SJCRH30 (cell line): ENCODE measurements around the gene PDCD7. TPM values are rescaled to one million over a fixed set of nuclear protein-coding genes. Genes with fewer than 3 reads are reported as not detected.
A peak's percentile ranks its signal among the peaks of the same experiment; 100 is the strongest.
"Not testable (repeated sequence)": the region's sequence is repeated elsewhere in the genome, so short reads cannot be mapped to it uniquely, and the experiment has no call there.

Source experiments
- DNase-seq, 2 experiments: peaks; one replicate each; pipeline ENCODE4 v3.0.0-alpha.2; 2015 to 2020
- H3K27ac ChIP-seq: fragments of 250-450 bp; sonication (Bioruptor Pico); 2 replicates; pipeline ENCODE4 v1.5.1; 2020; ENCODE audit warnings: mild to moderate bottlenecking, moderate library complexity
- H3K27me3 ChIP-seq: fragments of 250-450 bp; sonication (Bioruptor Pico); 2 replicates; pipeline ENCODE4 v1.5.1; 2020; ENCODE audit warnings: mild to moderate bottlenecking, moderate library complexity
- H3K36me3 ChIP-seq: fragments of 250-450 bp; sonication (Bioruptor Pico); 2 replicates; pipeline ENCODE4 v1.5.1; 2020; ENCODE audit warnings: mild to moderate bottlenecking, moderate library complexity
- H3K4me1 ChIP-seq: fragments of 250-450 bp; sonication (Bioruptor Pico); 2 replicates; pipeline ENCODE4 v1.5.1; 2020; ENCODE audit warnings: mild to moderate bottlenecking, moderate library complexity
- H3K4me3 ChIP-seq: fragments of 250-450 bp; sonication (Bioruptor Pico); 2 replicates; pipeline ENCODE4 v1.5.1; 2020; ENCODE audit warnings: mild to moderate bottlenecking, moderate library complexity
- H3K9me3 ChIP-seq: fragments of 250-450 bp; sonication (Bioruptor Pico); replicated peaks from 2 replicates; pipeline ENCODE4 v1.5.1; 2020; ENCODE audit warnings: mild to moderate bottlenecking, moderate library complexity
- total RNA-seq: library from RNA; depleted of rRNA; stranded (reverse); fragments of >200 nt; shearing (Covaris generic); gene quantifications from 2 replicates; pipeline ENCODE4 v1.2.3, GENCODE V29; 2014

The PDCD7 gene
- total RNA-seq, 1 experiment from 2014 or later = 22.8 TPM

DNA sequence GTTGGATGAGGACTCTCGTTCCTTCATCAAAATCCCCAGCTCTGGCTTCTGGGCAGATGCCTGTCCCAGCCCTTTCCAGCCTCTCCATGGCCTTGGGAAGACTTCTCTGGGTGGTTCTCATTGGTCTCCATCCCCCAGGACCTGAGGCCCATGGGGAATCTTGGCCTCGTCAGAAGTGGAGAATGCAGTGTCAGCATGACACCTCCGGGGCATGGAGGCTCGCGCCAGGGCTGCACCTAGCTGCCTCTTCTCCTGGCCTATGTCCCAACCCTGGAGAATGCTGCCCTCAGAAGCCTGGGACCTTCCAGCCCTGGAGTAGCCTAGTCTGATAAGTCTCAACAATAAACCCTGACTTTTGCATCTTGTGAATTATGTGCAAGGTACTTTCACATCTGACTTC is 54.0 kb downstream of the PDCD7 start:
- Histone ChIP-seq H3K9me3 (no peaks in the 10 kb centered on the region), H3K27me3 (no peaks in the 10 kb centered on the region), H3K27ac (no peak overlapping the region), H3K4me1 (peaks cover 32% of the 10 kb centered on the region), H3K4me3 (no peak overlapping the region), H3K36me3 (no peaks in the 10 kb centered on the region)
- DNase-seq = no peak

DNA sequence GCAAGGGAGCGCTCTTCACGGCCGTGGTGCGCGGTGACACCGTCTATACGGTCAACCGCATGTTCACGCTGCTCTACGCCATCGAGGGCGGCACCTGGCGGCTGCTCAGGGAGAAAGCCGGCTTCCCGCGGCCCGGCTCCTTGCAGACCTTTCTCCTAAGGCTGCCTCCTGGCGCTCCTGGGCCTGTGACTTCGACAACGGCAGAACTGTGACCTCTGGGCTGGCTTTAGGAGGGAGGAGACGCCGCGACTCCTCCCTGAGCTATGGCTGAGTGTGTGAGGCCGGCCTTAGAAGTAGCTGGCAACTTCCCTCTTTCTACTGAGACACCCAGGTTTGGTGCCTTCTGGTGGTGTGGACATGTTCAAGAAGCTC is 55.6 kb downstream of the PDCD7 start:
- Histone ChIP-seq H3K27me3 (no peaks in the 10 kb centered on the region), H3K9me3 (no peaks in the 10 kb centered on the region), H3K27ac (no peak overlapping the region), H3K4me3 (no peak overlapping the region), H3K36me3 (no peaks in the 10 kb centered on the region), H3K4me1 (peaks cover 15% of the 10 kb centered on the region)
- no peak for DNase-seq

DNA sequence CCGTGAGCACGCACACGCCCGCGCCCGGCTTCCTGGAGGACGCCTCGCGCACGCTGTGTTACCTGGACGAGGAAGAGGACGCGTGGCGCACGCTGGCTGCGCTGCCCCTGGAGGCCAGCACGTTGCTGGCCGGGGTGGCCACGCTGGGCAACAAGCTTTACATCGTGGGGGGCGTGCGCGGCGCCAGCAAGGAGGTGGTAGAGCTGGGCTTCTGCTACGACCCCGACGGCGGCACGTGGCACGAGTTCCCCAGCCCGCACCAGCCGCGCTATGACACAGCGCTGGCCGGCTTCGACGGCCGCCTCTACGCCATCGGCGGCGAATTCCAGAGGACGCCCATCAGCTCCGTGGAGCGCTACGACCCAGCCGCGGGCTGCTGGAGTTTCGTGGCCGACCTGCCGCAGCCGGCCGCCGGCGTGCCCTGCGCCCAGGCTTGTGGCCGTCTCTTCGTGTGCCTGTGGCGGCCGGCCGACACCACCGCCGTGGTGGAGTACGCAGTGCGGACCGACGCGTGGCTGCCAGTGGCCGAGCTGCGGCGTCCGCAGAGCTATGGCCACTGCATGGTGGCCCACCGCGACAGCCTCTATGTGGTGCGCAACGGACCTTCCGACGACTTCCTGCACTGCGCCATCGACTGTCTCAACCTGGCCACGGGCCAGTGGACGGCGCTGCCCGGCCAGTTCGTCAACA is 56.2 kb downstream of the PDCD7 start:
- H3K4me3 ChIP-seq = no peak overlapping the region
- peaks cover 10% of the 10 kb centered on the region; the same call in 1 of the 2 replicates for H3K4me1 ChIP-seq
- no peaks in the 10 kb centered on the region for H3K36me3 ChIP-seq
- DNase-seq = no peak
- no peaks in the 10 kb centered on the region for H3K9me3 ChIP-seq
- no peak overlapping the region for H3K27ac ChIP-seq
- no peaks in the 10 kb centered on the region for H3K27me3 ChIP-seq

DNA sequence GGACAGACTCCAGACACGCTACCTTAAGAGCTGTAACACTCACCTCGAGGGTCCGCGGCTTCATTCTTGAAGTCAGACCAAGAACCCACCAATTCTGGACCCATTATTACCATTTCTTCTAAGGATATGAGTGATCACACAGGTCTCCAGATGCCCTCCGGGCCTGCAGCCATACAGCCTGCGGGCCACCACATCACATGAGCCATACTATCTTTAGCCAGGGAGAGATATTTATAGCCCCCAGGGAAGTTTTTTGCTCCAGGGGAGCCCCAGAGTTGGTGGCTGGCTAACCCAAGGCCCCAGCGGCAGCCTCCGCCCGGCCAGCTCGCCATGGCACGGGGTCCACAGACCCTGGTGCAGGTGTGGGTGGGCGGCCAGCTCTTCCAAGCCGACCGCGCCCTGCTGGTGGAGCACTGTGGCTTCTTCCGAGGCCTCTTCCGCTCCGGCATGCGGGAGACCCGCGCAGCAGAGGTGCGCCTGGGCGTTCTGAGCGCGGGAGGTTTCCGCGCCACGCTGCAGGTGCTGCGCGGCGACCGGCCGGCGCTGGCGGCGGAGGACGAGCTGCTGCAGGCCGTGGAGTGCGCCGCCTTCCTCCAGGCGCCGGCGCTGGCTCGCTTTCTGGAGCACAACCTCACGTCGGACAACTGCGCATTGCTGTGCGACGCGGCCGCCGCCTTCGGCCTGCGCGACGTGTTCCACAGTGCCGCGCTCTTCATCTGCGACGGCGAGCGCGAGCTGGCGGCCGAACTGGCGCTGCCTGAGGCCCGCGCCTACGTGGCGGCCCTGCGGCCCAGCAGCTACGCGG is 56.9 kb downstream of the PDCD7 start, which contains the start of gene KBTBD13:
TSS of gene KBTBD13 (plus strand) at position 261 of the 805 bp plus-strand sequence. CDS start at position 331, 70 bp downstream.
- no peaks in the 10 kb centered on the region for H3K9me3 ChIP-seq
- no peak for DNase-seq
- H3K36me3 ChIP-seq = no peaks in the 10 kb centered on the region
- H3K27me3 ChIP-seq = no peaks in the 10 kb centered on the region
- no peak within 1 kb of the TSS for H3K4me3 ChIP-seq
- H3K4me1 ChIP-seq = peaks cover 3% of the 10 kb centered on the region; the same call in 1 of the 2 replicates
- no peak within 1 kb of the TSS for H3K27ac ChIP-seq

DNA sequence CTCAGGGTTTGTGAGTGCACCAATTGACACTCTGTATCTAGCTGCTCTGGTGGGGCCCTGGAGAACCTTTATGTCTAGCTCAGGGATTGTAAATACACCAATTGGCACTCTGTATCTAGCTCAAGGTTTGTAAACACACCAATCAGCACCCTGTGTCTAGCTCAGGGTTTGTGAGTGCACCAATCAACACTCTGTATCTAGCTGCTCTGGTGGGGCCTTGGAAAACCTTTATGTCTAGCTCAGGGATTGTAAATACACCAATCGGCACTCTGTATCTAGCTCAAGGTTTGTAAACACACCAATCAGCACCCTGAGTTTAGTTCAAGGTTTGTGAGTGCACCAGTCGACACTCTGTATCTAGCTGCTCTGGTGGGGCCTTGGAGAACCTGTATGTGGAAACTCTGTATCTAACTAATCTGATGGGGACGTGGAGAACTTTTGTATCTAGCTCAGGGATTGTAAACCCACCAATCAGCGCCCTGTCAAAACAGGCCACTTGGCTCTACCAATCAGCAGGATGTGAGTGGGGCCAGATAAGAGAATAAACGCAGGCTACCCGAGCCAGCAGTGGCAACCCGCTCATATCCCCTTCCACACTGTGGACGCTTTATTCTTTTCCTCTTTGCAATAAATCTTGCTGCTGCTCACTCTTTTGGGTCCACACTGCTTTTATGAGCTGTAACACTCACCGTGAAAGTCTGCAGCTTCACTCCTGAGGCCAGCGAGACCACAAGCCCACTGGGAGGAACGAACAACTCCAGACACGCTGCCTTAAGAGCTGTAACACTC is 57.8 kb downstream of the PDCD7 start:
- H3K9me3 ChIP-seq, H3K4me1 ChIP-seq, H3K27me3 ChIP-seq, H3K4me3 ChIP-seq, H3K27ac ChIP-seq, DNase-seq, H3K36me3 ChIP-seq: not testable (repeated sequence)

DNA sequence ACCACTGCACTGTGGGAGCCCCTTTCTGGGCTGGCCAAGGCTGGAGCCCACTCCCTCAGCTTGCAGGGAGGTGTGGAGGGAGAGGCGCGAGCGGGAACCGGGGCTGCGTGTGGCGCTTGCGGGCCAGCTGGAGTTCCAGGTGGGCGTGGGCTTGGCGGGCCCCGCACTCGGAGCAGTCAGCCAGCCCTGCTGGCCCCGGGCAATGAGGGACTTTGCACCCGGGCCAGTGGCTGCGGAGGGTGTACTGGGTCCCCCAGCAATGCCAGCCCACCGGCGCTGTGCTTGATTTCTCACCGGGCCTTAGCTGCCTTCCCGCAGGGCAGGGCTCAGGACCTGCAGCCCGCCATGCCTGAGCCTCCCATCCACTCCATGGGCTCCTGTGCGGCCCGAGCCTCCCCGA is 58.7 kb downstream of the PDCD7 start:
- H3K36me3 ChIP-seq, H3K9me3 ChIP-seq, H3K4me3 ChIP-seq, DNase-seq, H3K4me1 ChIP-seq, H3K27me3 ChIP-seq, H3K27ac ChIP-seq: not testable (repeated sequence)

DNA sequence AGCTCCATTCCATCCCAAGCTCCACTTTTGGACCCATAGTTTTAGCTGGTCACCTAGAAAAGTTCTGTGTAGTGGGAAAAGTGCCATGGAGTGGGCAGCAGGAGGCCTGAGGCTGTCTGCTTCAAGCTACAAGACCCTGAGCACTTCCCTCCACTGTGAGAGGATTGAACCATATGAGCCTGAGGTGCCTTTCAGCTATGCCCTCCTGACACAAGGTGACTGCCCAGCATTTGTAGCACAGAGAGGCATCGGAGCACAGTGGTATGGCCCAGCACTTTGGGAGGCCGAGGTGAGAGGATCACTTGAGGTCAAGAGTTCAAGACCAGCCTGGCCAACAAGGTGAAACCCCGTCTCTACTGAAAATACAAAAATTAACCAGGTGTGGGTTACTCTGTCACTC is 61.0 kb downstream of the PDCD7 start:
- H3K27me3 ChIP-seq = no peaks in the 10 kb centered on the region
- DNase-seq = no peak
- no peaks in the 10 kb centered on the region for H3K9me3 ChIP-seq
- peaks cover 10% of the 10 kb centered on the region; the same call in 1 of the 2 replicates for H3K4me1 ChIP-seq
- H3K27ac ChIP-seq = no peak overlapping the region
- H3K36me3 ChIP-seq = no peaks in the 10 kb centered on the region
- no peak overlapping the region for H3K4me3 ChIP-seq

DNA sequence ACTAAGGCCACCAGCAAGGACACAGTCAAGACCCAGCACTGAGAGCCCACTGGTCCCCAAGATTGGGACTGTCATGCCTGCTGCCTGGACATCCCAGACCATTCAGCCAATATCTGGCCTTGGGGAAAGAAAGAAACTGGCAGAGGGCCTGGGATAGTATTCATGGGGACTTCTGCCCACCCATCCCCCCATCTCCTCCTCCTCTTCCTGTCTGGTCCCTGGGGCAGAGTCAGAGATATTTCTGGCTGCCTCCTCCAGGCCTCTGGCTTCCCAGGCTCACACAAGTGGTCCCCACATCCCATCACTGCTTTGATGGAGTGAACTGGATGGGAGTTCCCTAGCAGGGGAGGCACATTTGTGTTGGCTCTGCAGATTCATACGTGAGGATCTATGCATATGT is 61.6 kb downstream of the PDCD7 start:
- Histone ChIP-seq H3K9me3 (no peaks in the 10 kb centered on the region), H3K4me3 (no peak overlapping the region), H3K27ac (no peak overlapping the region), H3K36me3 (no peaks in the 10 kb centered on the region), H3K27me3 (no peaks in the 10 kb centered on the region), H3K4me1 (peaks cover 10% of the 10 kb centered on the region; the same call in 1 of the 2 replicates)
- DNase-seq = no peak

DNA sequence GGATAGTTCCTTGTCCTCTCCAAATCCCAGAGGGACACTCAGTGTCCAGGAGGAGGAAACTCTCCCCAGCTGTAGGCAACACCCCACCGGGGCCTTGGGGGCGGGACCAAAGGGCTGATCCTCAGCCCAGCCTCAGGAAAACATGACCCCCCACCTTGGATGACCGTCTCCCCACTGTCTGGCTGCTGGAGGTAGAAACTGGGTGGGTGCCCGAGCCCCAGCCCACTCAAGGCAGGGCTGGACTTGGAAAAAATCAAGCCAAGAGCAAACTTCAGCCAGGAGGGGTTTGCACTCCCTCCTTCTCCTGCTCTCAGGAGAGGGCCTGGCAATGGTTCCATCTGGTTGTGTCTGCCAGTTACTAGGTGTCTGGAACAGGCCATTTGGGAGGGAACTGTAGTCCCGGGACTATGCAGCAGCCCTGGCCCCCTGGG is 62.2 kb downstream of the PDCD7 start:
- no peak overlapping the region for H3K4me3 ChIP-seq
- no peak for DNase-seq
- H3K9me3 ChIP-seq = no peaks in the 10 kb centered on the region
- no peaks in the 10 kb centered on the region for H3K27me3 ChIP-seq
- H3K4me1 ChIP-seq = peaks cover 10% of the 10 kb centered on the region; the same call in 1 of the 2 replicates
- H3K36me3 ChIP-seq = no peaks in the 10 kb centered on the region
- no peak overlapping the region for H3K27ac ChIP-seq

DNA sequence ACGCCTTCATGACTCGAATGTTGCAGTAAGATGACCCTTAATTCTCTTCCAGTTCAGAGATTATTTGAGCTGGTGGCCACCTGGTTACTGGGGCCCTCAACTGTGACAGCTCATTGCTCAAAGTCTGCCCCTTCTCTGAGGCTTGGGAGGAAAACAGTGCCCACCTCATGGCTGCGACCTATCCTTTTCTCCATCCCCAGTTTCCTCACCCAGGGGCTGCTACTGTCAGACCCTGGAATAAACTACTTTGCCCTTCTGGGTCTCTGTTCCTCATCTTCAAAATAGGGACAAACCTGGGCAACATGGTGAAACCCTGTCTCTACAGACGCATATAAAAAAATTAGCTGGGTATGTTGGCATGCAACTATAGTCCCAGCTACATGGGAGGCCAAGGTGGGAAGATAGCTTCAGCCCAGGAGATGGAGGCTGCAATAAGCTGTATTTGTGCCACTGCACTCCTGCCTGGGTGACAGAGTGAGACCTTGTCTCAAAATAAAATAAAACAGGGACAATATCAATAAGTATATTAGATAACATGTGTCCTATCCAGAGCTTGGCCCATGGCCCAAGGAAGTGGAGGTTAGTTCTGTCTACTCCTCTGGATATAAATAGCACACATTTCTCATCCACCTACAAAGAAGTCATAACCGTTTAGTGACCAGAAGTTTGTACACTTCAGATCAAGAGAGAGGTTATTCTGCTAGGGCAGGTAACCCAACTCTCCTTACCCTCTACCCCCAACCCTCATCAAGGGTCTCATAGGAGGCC is 63.6 kb downstream of the PDCD7 start:
- no peak for DNase-seq
- Histone ChIP-seq H3K27me3 (no peaks in the 10 kb centered on the region), H3K9me3 (no peaks in the 10 kb centered on the region), H3K36me3 (no peaks in the 10 kb centered on the region), H3K27ac (no peak overlapping the region), H3K4me3 (no peak overlapping the region), H3K4me1 (peaks cover 10% of the 10 kb centered on the region; the same call in 1 of the 2 replicates)

DNA sequence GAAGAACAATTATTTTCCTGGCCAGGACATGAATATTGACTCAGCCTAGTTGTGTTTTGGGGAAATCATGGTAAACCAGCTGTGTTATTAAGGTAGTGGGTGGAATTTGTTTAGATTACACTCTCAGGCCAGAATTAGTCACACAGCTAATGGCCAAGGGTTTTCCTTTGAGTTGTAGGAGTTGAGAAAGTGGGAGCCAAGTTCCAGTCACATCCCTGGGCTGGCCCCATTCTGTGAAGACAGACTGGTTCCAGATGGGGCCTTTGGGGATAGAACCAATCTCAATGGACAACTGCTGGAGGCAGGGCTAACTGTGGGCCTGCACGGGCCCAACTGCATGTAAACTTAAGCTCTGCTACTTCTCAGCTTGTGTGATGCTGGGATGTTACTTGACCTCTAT is 64.4 kb downstream of the PDCD7 start:
- Histone ChIP-seq H3K4me1 (peaks cover 10% of the 10 kb centered on the region; the same call in 1 of the 2 replicates), H3K27me3 (no peaks in the 10 kb centered on the region), H3K36me3 (no peaks in the 10 kb centered on the region), H3K9me3 (no peaks in the 10 kb centered on the region), H3K4me3 (no peak overlapping the region), H3K27ac (peak overlapping the region; percentile 21; the same call in 1 of the 2 replicates)
- DNase-seq = peak in 1 of 2 experiments; percentile 33

DNA sequence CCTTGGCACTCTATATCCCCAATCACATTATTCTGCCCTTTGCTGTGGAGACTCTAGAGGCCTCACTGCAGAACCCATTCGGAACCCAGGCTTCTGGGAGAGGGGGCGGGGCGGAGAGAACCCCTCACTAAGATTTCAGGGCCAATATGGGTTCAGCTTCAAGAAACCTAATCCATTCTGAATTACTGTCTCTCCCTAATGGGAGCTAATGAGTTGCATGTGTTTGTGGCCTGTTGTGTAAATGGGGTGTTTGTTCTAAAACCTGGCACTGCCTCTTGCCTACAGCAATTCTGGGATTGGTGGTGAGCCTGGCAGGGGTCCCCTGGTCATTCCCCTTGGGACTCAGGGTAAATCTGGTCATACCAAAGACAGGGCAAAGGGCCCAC is 65.2 kb downstream of the PDCD7 start:
- H3K4me3 ChIP-seq = no peak overlapping the region
- no peaks in the 10 kb centered on the region for H3K36me3 ChIP-seq
- H3K27ac ChIP-seq = no peak overlapping the region
- no peaks in the 10 kb centered on the region for H3K9me3 ChIP-seq
- peaks cover 10% of the 10 kb centered on the region; the same call in 1 of the 2 replicates for H3K4me1 ChIP-seq
- DNase-seq = no peak
- no peaks in the 10 kb centered on the region for H3K27me3 ChIP-seq

DNA sequence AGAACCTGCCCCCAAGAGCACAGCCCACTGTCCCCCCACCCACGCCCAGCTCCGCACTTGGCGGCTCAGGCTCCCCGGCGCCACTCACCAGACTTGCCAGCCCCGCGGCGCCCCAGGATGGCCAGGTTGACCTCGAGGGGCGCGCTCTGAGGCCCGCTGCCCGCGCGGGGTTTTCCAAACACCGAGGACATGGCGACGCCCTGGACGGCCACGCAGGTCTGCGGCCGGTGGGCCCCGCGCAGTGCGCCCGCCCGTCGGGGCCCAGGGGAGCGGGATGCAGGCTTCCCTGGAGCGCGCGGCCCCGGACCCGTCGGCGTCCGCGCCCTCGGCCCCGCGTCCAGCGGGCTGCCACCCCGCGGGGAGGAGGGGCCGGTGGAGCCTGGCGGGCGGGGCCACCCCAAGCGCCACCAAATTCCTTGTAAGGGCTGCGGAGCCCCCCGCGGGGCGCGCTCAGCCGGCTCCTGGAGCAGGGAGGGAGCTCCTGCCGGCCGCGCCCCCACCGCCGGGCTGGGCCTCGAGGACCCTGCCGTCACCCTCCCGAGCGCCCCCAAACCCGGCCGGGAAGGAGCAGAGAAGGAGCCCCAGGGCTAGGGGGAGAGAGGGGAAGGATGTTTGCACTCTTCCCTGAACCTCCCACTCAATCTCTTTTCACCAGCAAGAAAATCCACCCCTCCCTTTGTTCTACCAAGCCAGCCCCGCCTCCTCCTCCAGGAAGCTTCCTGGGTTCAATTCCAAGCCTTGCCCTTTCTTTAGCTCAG is 65.8 kb downstream of the PDCD7 start, which contains the start of gene RASL12:
TSS of gene RASL12 (minus strand) at position 347 of the 758 bp plus-strand sequence. CDS start at position 191, 156 bp downstream.
- no peak for DNase-seq
- H3K4me3 ChIP-seq = no peak within 1 kb of the TSS

More for the DNA sequence above, 65.8 kb downstream of the PDCD7 start, which contains the start of gene RASL12:
- H3K4me1 ChIP-seq = peaks cover 10% of the 10 kb centered on the region; the same call in 1 of the 2 replicates
- no peaks in the 10 kb centered on the region for H3K9me3 ChIP-seq
- no peaks in the 10 kb centered on the region for H3K36me3 ChIP-seq
- H3K27me3 ChIP-seq = no peaks in the 10 kb centered on the region
- H3K27ac ChIP-seq = peak within 1 kb of the TSS; percentile 21; the same call in 1 of the 2 replicates
